HG03097 (cell line): ENCODE measurements around the gene TTC39B.

ENCODE experiments used
- ATAC-seq: cut with Tn5 transposase; IDR thresholded peaks from one replicate; pipeline ENCODE4 v1.9.1; 2021; ENCODE audit not compliant: unreplicated experiment, low FRiP score

TTC39B gene

DNA sequence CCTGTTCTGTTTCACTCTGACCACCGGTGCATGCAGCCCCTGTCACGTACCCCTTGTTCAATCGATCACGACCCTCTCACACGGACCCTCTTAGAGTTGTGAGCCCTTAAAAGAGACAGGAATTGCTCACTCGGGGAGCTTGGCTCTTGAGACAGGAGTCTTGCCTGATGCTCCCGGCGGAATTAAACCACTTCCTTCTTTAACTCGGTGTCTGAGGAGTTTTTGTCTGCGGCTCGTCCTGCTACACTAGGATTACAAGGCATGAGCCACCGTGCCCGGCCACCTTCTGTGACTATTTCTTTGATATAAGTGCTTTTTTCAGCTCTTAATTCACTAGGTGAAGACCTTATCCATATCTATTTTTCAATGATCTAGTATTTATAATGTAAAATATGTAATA, 167.5 kb downstream of the TTC39B start:
- ATAC-seq = no peak

DNA sequence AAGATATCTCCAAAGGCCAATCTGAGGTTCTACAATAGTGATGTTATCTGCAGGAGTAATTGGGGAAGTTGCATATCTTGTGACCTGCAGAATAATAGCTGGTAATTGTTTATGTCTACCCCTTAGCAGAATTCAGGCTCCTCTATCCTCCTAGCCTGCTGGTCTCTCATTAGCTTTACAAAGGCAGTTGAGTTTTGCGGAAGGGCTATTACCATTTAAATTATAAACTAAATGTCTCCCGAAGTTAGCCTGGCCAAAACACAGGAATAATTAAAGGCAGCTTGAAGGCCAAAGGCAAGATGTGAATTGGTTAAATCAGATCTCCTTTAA, 168.7 kb downstream of the TTC39B start:
- ATAC-seq = no peak

DNA sequence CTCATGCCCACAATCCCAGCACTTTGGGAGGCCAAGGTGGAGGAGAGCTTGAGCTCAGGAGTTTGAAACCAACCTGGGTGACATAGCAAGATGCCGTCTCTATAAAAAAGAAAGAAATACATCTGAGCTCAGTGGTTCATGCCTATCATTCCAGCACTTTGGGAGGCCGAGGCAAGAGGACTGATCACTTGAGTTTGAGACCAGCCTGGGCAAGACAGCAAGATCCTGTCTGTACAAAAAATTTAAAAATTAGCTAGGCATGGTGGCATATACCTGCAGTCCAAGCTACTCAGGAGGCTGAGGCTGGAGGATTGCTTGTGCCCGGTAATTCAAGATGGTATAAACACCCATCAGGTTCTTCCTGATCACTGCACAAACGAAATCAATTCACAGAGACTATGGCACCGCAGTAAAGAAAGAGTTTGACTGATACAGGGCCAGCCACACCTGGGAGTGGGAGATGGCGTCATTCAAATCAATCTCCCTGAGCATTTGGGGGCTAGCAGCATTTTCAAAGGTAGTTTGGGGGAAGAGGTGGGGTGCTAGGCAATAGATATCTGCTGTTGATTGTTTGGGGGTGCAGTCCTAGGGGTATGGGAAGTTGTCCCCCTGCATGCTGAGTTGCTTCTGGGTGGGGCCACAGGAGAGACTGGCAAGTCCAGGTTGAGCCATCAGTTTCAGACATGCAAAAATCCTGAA, 169.2 kb downstream of the TTC39B start:
- ATAC-seq = no peak

DNA sequence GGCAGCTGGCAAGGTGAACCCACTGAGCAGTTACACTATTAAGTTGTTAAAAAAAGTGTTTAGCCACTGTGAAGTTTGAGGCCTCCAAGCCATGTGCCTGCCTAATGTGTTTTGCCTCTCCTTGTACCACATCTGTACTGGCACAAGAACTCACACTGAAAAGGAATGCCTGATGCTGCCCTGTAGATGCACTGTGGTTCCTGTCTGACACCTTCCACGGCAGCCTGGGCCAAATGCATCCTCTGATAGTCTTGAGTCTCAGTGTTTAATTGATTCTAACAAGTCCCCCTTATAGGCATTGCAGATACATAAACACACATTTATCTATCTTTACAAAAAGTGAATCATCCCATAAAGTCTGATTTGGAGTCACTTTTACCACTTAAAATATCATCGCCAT, 169.9 kb downstream of the TTC39B start:
- no peak for ATAC-seq

DNA sequence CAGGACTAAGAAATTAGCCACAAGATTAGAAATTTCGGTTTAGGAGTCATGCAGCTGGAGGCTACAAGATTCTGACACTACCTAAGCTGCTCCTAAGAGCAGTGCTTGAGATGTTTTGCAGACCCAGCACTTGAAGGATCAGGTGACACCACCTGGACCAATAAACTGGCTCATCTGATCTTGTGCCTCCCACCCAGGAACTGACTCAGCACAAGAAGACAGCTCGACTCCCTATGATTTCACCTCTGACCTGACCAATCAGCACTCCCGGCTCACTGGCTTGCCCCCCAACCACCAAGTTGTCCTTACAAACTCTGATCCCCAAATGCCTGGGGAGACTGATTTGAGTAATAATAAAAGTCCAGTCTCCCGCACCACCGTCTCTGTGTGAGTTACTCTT, 170.4 kb downstream of the TTC39B start:
- ATAC-seq = no peak

DNA sequence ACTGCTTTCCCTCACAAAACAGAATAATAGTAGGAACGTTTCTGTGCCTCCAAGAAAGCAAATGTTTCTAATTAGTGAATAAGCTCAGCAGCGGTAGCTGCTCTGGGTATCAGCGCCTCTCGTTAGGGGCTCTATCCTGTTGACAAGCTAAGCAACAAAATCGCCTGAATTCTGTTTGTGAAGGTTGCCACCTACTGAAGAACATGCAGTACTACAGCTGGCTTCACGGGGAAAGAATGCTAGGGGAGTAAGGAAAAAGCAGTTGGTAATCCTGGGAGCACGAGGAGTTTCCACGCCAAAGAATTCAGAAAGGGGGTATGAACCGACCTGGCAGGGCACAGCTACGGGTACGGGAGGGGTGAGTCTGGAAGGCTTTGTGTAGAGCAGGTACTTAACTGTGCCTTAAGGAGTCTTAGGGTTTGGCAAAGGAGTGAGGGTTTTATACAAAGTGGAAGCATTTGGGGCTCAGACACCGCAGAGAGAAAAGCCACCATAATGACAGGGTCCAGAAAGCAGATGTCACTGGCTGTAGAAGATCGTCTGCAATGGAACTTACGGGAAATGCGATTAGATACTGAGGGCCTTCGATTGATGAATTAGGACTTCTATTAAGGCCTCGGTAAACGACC, 171.7 kb downstream of the TTC39B start:
- peak; percentile 86 for ATAC-seq

DNA sequence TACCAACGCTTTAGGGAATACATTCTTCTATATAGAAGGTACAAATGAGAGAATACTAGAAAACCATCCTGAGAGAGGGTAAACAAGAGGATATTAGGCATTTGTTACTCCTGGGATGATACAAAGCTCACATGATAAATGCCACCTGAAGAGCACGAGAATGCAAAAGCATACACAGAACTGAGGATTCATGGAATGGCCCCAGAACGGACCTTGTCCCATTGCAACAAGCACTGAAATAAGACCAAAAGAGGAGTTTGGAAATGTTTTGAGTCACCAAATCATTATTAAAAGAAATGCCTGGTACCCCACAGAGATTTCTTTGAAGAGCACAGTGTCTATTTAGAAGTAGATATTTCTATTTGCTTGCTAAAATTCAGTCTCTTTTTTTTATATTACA, 173.5 kb downstream of the TTC39B start:
- ATAC-seq = no peak

DNA sequence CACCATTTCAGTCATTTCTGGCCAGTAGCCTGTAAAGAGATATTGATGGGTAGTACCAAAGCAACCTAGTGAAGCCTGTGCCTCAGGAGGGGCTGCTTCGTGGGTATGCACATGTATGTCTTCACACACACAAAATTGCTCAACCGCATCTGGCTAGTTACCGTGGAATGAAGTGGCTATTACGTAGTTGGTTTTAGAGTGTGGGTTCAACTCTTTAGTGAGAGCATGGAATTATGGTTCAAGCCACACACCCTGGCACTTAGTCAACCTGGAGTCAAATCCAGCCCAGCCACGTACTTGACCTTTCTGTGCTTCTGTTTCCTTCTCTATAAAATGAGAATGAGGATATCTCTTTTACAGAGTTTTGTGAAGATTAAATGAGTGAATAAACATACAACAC, 174.9 kb downstream of the TTC39B start:
- no peak for ATAC-seq

DNA sequence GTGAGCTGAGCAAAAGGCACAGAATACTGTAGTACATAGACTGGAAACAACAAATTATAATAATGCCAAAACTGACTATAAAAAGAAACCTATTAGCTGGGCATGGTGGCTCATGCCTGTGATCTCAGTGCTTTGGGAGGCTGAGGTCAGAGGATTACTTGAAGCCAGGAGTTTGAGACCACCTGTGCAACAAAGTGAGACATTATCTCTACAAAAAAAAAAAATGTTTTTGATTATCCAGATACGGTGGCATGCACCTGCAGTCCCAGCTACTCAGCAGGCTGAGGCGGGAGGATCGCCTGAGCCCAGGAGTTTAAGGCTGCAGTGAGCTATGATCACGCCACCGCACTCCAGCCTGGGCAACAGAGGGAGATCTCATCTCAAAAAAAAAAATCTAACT, 175.9 kb downstream of the TTC39B start:
- no peak for ATAC-seq

DNA sequence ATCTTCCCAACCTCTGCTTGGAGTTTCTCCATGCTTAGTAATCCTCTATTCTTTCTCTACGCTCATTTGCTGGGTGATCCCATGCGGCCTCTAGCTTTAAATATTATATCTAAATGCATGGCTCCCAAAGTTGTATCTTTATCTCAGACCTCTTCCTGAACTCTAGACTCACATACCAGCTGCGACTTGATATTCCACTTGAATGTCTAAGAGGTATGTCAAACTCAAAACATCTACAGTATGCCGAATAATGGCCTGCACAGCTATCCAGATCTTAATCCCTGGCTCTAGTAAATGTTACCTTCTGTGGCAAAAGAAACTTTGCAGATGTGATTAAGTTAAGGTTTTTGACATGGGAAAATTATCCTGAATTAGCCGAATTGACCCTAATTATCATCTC, 179.2 kb downstream of the TTC39B start:
- ATAC-seq = no peak

DNA sequence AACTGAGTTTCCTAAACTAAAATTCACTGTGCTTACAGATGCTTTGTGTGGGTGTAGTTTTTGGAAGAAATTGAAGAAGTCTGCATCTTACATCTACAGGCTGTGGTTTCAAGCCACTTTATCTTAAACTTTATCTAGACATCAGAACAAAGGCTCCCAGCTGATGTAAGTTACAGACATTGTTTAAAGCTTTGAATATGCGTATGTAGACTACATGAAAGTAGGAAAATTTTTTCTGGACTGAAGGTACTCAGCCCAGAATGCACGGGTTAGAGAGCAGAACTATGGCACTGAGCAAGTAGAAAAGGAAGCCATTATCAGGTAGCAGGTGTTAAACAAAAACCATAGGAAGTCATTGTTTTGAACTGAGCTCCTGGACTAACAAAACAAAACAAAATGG, 185.4 kb downstream of the TTC39B start:
- ATAC-seq = no peak

DNA sequence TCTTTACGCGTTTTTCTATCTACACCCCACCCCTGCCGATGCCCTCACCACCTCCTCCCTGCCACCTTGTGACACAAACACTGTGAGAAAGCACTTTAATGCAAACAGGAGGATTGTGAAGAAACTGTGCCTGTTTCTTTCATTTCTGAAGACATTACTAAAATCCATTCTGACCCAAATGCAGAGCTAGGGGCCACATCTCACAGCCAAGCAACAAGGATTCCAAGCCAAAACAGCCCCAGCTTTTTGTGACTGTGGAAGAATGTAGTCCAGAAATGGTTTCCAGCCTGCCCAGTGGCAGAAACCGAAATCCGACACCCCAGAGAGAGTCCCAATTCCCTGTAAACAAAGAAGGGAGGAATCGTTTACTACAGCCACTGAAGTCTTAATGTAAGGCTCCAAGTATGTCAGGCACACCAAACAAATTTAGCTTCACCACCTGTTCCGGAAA, 190.9 kb downstream of the TTC39B start:
- no peak for ATAC-seq

DNA sequence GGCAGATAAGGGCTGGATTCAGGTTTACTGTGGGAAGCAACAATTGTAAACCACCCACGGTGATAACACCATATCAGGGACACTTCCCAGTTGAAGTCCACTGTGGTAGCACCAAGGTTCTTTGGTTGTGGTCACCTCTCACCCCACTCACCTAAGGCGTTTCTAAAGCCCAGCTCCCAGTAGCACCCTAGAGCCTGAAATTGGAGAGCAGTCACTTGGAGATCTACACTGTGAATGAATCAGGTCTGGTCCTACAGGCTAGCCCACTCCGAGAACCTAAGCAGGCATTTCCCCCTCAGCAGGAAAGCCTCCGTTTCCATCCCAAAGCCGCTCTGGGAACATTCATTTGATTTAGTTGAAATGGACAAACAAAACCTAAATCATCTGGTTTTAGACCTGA, 191.3 kb downstream of the TTC39B start:
- ATAC-seq = no peak

DNA sequence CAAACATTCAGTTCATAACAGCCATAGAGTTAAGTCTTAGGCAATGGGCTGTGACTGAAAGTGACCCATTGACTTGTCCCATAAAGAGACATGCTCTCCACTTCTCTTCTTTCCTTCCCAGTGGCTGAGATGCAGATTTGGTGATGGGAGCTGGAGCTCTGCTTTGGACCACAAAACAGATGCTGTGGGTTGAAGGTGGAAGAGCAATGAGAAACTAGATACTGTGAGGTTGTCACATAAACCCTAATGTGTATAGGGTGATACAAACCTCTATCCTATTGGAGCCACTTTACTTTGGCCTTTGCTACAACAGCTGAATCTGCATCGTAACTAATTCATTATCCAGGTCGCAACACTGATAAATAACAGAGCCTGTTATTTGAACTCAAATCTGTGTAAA, 192.0 kb downstream of the TTC39B start:
- no peak for ATAC-seq
